DMS53 treated with DMSO at 0.1 percent for 48 hours (cell line): ENCODE measurements around the gene MTURN.
"Not testable (repeated sequence)": the region's sequence is repeated elsewhere in the genome, so short reads cannot be mapped to it uniquely, and the experiment has no call there.

Source experiments
- DNase-seq: peaks from one replicate; lab custom pipeline; 2025; ENCODE audit not compliant: unreplicated experiment; lab: John Stamatoyannopoulos, UW

MTURN gene

DNA sequence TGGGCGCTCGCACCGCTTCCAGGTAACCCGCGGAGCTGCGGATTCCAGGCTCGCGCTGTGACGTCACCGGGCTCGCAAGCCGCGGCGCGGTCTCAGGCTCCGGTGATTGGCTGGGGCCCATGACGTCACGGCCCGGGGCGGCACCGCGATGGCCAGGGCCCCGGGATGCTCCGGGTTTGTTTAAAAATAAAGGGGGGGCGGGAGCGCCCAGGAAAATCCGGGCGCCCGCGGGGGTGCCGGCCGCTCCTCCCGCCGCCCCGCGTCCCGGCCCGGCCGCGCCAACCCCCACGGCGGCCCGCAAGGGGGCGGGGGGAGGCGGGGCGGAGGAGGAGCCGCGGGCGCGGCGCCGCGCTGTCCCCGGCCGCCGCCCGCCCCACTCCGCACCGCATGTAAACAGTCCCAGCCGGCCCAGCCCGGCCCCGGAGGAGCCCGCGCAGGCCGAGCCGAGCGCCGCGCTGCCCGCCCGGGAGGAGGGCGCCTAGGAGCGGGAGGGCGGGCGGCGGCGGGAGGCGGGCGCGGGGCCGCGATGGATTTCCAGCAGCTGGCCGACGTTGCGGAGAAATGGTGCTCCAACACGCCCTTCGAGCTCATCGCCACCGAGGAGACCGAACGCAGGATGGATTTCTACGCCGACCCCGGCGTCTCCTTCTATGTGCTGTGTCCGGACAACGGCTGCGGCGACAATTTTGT, at the start of gene MTURN:
Gene MTURN, plus strand, starts transcription at position 376 of the 690 bp plus-strand sequence. Its CDS starts 151 bp downstream, at position 527.
- peak; percentile 90 for DNase-seq

DNA sequence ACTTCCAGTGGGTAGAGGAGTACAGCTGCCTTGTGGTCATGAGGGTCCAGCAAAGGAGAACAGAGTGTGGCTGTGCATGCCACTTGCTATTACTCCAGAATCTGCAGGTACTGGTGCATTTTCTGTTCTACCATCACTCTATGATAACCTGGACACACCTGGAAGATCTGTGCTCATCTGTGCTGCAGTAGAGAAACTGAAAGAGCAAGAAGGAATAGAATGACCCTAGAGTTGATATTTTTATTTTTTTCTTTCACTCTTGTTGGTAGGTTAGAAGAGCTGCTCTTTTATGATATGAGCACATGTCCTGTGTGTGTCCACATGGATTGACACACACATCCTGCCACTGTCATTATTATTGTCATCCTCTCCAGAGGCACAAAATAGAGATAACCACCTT, 48.3 kb upstream of the MTURN start:
- DNase-seq: no peak

DNA sequence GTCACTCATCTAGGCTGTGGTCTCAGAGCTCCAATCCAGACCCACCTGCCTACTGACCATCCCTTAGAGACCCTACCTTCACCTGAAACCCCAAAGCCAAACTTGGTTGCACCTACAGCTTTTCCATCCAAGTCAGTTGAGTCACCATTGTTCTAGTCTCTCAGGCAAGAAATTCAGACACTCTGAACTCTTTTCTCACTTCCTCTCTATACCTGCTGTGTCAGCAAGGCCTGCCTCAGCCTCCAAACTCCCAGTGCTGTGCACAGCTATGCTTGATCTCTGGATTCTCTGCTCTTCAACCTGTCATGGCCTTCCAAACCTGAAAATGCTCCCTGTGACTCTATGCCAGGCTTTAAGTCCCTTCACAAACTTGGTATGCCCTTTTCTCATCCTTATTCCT, 47.4 kb upstream of the MTURN start:
- no peak for DNase-seq

DNA sequence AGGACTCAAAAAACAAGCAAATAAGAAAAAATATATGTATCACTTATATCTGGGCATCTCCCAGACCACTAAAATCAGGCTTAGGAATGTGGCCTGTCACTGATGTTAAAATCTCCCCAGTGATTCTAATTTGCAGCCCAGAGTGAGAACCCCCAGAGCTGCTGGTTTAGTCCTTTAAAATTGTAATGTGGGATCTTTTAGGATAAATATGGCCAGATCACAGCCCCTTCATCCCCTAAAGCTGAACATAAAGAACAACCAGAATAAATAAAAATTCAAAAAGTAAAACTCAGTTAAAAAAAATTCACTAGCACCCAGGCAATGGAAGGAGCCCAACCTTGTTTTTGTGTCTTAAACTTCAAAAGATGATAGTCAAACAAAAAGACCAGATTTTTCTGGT, 46.4 kb upstream of the MTURN start:
- DNase-seq: no peak

DNA sequence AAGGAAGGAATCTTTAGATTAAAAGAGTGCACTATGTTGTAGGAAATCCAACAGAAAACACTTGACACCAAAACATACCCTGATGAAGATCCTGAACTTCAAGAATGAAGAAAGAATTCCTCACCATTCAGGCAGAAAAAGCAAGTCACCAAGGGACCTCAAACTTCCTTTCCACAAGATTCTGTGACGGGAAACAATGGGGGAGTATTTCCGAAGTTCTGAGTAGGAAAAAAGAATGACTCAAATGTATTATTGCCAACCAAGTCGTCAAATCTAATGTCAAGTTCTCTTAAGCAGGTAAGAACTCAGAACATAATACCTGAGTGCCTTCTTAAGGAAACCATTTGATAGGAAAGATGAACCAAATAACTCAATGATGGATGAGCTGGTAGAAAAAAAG, 44.7 kb upstream of the MTURN start:
- no peak for DNase-seq

DNA sequence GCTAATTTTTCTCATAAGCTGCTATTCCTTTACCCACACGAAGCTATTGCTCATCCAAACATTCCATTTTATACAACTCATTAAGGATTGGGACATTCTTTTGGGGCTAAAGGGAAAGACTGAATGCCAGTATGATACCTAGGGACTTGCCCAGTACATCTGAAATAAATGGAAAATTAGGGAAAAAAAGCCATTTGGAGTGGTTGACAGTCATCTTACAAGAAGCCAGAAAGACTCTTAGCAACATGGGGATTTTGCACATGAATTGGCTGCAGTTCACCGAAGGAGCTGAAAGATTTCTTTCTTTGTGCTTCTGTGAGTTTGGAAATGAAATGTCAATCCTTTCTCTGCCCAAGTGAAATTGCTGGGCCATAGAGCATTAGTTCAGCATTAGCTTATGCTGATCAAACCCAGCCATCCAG, 43.3 kb upstream of the MTURN start:
- DNase-seq: no peak

DNA sequence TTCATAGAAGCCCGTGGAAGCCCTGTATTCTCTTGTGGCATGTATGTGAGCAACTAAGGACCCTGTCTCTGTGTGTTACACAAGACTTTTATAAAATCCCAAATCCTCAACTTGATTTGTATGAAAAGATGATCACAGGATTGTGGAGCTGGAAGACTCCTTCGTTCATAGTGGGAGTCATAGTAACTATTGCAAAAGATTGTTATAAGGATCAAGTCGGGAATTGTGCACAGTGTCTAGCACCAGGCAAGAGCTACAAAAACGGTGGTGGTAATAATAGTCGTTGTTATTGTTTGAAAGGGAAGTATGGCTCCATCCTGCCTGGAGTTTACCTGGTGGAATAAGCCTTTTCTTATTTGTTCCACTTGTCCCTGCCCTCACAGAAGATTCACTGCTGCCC, 42.8 kb upstream of the MTURN start:
- no peak for DNase-seq

DNA sequence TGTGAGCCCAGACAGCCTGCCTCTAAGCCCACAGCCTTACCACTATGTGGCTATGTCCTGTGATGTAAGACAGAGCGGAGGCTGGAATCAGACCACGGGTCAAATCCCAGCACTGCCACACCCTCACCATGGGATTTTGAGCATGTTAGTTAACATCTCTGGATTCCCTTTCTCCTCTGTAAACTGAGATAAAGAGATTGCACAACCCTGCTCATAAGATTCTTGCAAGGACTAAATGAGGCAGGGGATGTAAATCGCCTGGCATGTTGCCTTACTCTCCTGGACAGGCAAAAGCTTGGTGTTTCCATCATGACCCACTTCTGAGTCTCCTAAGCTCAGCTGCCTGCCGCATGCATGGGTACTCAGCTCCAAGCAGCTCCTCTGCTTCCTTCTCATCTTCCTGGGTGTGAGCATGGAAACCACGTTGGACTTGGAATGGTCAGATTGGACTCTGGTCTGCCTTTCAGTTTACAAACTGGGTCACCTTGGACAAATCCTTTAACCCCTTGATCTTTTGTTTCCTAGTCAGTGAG, 41.3 kb upstream of the MTURN start:
- no peak for DNase-seq

DNA sequence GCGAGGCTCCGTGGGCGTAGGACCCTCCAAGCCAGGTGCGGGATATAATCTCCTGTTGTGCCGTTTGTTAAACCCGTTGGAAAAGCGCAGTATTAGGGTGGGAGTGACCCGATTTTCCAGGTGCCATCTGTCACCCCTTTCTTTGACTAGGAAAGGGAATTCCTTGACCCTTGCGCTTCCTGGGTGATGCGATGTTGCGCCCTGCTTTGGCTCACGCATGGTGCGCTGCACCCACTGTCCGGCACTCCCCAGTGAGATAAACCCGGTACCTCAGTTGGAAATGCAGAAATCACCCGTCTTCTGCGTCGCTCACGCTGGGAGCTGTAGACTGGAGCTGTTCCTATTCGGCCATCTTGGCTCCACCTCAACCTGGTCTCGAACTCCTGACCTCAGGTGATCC, 36.2 kb upstream of the MTURN start:
- DNase-seq: not testable (repeated sequence)

DNA sequence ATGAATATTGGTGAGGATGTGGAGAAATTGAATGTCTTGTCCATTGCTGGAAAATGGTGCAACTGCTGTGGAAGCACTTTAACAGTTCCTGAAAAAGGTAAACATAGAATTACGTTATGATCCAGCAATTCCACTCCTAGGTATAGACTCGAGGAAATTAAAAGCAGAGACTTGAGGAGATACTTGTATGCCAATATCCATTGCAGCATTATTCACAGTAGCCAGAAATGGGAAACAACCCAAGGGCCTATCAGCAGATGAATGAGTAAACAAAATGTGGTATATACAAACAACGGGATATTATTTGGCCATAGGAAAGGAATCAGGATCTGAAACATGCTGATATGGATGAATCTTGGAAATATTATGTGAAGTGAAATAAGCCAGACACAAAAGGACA, 32.5 kb upstream of the MTURN start:
- DNase-seq: no peak

DNA sequence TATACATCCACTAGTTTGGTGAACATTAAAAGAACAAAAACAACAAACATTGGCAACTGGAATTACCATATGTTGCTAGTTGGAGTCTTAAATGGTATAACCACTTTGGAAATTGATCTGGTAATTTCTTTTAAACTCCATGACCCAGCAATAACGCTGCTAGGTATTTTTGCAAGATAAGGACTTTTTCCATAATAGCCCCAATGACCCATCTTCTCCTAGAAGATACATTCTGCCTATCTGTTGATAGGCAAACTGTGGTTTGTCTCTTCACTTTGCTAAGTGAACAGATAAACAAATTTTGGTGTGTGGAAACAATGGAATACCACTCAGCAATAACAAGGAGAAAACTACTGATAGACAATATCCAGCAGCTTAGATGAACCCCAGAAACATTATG, 30.6 kb upstream of the MTURN start:
- DNase-seq: no peak

DNA sequence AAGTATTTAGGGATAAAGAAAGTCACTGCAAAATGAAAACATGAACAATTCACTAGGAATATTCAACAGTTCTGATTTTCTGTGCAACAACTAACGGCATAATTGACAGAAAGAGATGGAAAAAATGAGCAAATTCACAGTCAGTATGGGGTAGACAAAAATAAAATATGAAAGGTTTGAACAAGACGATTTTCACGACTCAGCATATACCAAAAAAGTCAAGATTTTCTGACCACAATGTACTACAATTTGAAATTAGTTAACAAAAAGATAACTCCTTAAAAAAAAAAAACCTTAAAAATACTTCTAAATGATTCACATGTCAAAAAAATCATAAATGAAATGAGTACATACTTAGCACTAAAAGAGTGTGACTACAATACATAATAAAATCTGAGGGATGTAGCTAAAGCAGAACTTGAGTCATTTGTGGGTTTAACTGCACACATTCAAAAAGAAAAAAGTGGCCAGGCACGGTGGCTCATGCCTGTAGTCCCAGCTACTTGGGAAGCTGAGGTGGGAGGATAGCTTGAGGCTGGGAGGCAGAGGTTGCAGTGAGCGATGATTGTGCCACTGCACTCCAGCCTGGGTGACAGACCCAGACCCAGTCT, 22.6 kb upstream of the MTURN start:
- DNase-seq: no peak

DNA sequence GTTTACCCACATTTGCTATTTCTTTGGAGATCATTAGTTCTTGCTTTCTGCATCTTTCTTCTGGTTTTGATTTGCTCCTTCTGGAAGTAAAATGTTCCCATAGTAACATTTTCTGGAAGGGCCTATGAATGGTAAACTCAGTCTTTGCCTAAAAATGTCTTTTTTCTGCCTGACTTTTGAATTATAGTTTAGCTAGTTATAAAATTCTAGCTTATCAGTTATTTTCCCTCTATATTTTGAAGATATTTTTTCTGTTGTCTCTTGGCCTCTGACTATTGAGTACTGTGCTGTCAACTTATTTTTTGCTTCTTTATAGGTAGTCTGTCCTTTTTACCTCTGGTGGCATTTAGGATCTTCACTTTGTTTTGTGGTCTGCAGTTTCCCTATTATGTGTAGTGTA, 21.6 kb upstream of the MTURN start:
- DNase-seq: no peak

DNA sequence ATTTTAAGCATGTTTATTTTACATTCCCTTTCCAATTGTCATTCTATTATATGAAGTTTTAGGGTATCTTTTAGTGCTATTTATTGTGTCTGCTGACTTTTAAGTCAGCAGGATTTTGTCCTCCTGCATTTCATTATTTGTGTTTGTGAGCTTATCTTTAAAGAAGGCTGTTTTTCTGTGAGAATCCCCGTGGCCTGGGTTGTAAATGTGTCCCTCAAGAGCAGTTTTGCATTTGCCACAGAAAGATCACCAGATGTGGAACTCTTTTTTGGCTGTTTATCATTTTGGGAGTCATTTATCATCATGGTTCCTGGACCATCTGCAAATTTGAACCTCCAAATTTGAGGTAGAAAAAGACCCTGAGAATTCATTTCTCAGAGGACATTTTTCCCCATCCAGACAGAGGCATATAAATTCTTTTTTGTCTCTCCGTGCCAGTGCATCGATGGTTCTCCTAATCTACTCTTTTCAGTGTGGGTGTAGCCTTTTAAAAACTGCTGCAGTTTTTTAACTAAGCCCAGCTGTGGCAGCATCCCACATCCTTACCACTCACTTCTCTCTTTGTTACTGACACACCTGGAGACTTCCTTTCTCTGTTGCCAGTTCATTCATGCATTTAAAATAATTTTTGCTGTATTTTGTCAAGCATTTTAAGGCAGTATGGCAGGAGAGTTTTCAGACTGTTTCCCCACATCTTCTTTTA, 20.1 kb upstream of the MTURN start:
- no peak for DNase-seq

DNA sequence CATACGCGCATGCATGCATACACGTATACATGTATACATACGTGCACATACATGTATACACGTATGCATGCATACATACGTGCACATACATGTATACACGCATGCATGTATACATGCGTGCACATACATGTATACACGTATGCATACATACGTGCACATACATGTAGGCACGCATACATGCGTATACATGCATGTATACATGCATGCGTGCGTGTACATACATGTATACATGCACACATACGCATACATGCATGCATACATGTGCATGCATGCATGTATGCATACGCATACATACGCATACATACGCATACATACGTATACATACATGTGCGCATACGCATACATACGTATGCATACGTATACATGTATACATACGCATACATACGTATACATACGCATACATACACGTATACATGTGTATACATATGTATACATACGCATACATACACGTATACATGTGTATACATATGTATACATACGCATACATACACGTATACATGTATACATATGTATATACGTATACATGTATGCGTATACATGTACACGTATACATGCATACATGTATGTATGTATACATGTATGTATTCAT, 19.0 kb upstream of the MTURN start:
- no peak for DNase-seq

DNA sequence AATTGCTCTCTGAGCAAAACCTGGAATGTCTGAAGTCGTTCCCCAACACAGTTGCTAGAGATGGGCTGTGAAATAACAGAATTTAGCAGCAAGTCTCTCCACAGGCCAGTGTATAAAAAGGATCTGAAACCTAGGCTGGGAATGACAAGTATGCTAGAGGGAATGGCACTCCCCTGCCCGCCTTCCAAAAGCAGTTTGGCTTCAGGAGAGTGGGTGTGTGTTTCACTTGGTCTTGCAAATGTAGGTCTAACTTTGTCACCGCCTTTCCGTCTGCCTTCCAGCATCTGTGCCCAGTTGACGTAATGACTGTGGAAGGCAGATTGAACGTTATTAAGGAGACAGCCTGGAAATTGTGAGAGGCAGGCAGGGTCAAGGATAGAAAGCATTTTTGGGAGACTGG, 18.0 kb upstream of the MTURN start:
- no peak for DNase-seq

DNA sequence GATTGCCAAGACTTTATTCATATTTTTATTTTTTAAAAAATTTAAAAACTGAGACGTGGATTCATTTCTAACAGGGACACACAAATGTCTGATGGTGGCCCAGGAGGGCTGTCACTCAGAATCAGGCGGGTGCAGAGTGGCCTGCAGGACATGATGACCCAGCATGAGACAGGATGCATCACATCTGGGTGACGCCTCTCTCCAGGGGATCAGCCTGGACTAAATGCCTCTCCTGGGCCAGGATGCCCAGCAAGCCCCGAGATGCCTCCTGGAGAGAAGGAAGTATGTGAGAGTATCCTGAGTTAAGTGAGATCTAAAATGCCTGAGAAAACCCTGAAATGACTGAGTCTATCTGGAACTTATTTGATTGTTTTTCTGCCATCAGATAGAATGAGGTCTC, 16.9 kb upstream of the MTURN start:
- DNase-seq: no peak

DNA sequence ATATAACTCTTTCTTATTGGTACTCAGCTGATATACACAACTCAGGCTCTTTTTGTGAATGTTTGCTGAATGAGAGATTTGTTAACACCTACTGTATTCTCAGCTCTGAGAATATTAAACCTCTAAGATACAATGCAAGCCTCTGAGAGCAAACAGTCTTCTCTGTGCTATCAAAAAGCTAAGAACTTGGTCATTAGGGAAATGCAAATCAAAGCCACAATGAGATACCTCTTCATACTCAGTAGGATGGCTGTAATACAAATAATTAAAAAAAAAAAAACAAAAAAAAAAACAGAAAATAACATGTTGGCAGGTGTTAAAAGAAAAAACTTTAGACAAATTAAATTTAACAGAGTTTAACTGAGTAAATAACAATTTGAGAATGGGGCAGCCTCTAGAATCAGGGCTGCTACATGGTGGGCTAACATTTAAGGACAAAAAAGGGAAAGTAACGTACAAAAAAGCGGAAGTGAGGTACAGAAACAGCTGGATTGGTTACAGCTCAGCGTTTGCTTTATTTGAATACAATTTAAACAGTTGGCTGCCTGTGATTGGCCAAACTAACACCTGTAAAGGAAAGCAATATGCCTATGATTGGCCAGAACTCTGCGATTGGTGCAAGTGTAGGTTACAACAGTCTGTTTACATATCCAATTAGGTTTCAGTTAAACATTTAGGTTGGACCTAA, 14.8 kb upstream of the MTURN start:
- no peak for DNase-seq

DNA sequence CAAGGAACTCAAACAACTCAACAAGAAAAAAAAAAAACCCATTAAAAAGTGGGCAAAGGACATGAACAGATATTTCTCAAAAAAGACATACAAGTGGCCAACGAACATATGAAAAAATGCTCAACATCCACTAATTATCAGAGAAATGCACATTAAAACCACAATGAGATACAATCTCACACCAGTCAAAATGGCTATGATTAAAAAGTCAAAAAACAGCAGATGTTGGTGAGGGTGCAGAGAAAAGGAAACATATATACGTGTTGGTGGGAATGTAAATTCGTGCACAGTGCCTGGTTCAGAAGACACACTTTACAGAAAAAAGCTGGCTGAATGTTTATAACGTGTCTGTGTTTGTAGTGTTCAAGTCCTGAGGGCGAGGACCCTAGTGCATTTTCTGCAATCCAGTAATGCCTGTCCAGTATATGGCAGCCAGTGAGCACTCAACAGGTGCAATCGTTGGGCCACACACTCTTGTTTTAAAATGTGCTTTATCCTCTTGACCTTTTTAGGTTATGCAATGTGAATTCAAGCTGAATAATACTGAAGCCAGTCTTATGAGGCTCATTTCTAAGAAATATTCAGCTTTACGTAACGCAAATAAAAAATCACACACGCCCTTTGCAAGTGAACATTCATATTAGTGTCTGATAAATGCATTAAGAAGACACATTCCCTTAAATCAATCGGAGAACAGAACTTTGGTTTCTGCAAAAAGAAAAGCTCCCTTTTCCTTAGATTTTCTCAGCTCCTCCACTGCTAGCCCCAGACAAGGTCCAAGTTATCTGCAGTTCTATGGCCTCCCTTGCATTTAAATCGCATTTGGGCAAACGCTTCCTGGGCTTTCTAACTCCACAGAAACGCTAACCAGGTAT, 813 bp upstream of the MTURN start:
- DNase-seq: peak; percentile 73
